OCI-LY3 (cell line): ENCODE data around the gene UBE2B.

Source experiments
- CTCF ChIP-seq: fragments of 200-600, 300-600 bp; sonication (generic); IDR thresholded peaks from 2 replicates; pipeline ENCODE4 v1.5.1; 2014; ENCODE audit warnings: antibody characterized with exemption, low read length, low read depth
- EZH2phosphoT487 ChIP-seq: fragments of 200-600 bp; shearing (Covaris generic); IDR thresholded peaks from 2 replicates; pipeline ENCODE4 v1.6.1; 2018; ENCODE audit warnings: antibody characterized with exemption, mixed run types, low read depth

GRCh38 chr5:134396274-134396673 is 24.9 kb downstream of the UBE2B start:
- TF ChIP-seq CTCF (no peak), EZH2phosphoT487 (no peak)
